Aorta (tissue), 5 donors: ENCODE data around the gene NAA25. TPM values are rescaled to one million over a fixed set of nuclear protein-coding genes. Genes with fewer than 3 reads are reported as not detected.
A peak's percentile ranks its signal among the peaks of the same experiment; 100 is the strongest.

ENCODE experiments used
- ATAC-seq: fragments of 200-7000 bp; cut with Tn5 transposase; one replicate; pipeline ENCODE4 v1.9.1; 2022; ENCODE audit warnings: moderate library complexity; ENCODE audit not compliant: low FRiP score
- DNase-seq, 2 donors: peaks; one replicate each; pipeline ENCODE4 v3.0.0-alpha.2; 2020
- H3K27ac ChIP-seq, 2 donors: one replicate each; pipeline ENCODE4 v1.5.1; 2013; ENCODE audit warnings: low read length in 2 of 2, mild to moderate bottlenecking in 2 of 2, moderate library complexity in 2 of 2, control low read depth in 1 of 2, inconsistent platforms in 1 of 2, low read depth in 1 of 2
- H3K27me3 ChIP-seq, 2 donors: one replicate each; pipeline ENCODE4 v1.6.1; 2013; ENCODE audit warnings: control low read depth in 1 of 2, low read length in 1 of 2, mild to moderate bottlenecking in 1 of 2, moderate library complexity in 1 of 2; ENCODE audit not compliant: insufficient read depth in 2 of 2, control insufficient read depth in 1 of 2
- H3K36me3 ChIP-seq, 2 donors: one replicate each; pipeline ENCODE4 v1.6.1; 2013; ENCODE audit warnings: control low read depth in 1 of 2, low read length in 1 of 2, mild to moderate bottlenecking in 1 of 2; ENCODE audit not compliant: insufficient read depth in 2 of 2, control insufficient read depth in 1 of 2
- H3K4me1 ChIP-seq, 2 donors: one replicate each; pipeline ENCODE4 v1.6.1; 2013; ENCODE audit warnings: low read length in 2 of 2, control low read depth in 1 of 2, mild to moderate bottlenecking in 1 of 2, moderate library complexity in 1 of 2; ENCODE audit not compliant: insufficient read depth in 2 of 2, control insufficient read depth in 1 of 2
- H3K4me3 ChIP-seq, 2 donors: one replicate each; pipeline ENCODE4 v1.5.1; 2013; ENCODE audit warnings: low read length in 2 of 2, control low read depth in 1 of 2, mild to moderate bottlenecking in 1 of 2
- H3K9me3 ChIP-seq: one replicate; pipeline ENCODE4 v1.6.1; 2013; ENCODE audit warnings: mild to moderate bottlenecking, low read length; ENCODE audit not compliant: control insufficient read depth
- WGBS, 2 donors: extraction: QIAGEN DNeasy Blood & Tissue Kit; methylation state at CpG; one replicate each; pipeline ENCODE4 v1.1.7; 2013; 5-methylcytosine and 5-hydroxymethylcytosine counted together
- intact Hi-C, 2 donors: fragments of 100-400 bp; cut with DNase I; formaldehyde crosslinking; loops; one replicate each; pipeline versions ENCODE4 v1.14.2 to v1.15.0; 2022
- polyA plus RNA-seq, 2 donors: library from polyadenylated mRNA; stranded (reverse); fragments of 200-250 nt; gene quantifications; one replicate each; pipeline ENCODE4 v1.2.3, GENCODE V29; 2013
- total RNA-seq, 2 donors: library from RNA; stranded (reverse); fragmentation: NEBNext Ultra II Directional; extraction: Animal tissue kit (Norgen Biotek cat#: 25700); gene quantifications; one replicate each; pipeline ENCODE4 v1.2.1, GENCODE V29; 2021
- donor health status: healthy with polysubstance abuse.
- donor health status: Bipolar disorder and iron deficiency.
- donor health status: DM: no; HTN: no; CAD: no.
- donor health status: DM: no; HTN: no; CAD: no.
- donor health status: DM: yes; HTN: yes; CAD: no.

NAA25 gene
- total and polyA plus RNA-seq, 4 donors: 2.1 to 27.5 (median 14.3) TPM

DNA sequence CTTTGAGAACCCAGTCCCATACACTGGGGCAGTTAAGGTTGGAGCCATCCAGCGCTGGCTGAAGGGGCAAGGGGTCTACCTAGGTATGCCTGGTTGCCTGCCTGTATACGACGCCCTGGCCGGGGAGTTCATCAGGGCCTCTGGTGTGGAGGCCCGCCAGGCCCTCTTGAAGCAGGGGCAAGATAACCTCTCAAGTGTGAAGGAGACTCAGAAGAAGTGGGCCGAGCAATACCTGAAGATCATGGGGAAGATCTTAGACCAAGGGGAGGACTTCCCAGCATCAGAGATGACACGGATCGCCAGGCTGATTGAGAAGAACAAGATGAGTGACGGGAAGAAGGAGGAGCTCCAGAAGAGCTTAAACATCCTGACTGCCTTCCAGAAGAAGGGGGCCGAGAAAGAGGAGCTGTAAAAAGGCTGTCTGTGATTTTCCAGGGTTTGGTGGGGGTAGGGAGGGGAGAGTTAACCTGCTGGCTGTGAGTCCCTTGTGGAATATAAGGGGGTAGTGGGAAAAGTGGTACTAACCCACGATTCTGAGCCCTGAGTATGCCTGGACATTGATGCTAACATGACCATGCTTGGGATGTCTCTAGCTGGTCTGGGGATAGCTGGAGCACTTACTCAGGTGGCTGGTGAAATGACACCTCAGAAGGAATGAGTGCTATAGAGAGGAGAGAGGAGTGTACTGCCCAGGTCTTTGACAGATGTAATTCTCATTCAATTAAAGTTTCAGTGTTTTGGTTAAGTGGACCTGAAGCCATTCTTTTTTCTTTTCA, 86.2 kb downstream of the NAA25 start:
- 82 to 87% methylated on average over 11 of the region's 11 CpGs for WGBS, 2 donors
- Histone ChIP-seq H3K27me3 (no peaks in the 10 kb centered on the region), H3K4me3 (no peak overlapping the region), H3K36me3 (peaks cover 0 to 5% of the 10 kb centered on the region in 2 donors), H3K4me1 (no peaks in the 10 kb centered on the region), H3K9me3 (no peaks in the 10 kb centered on the region), H3K27ac (no peak overlapping the region)
- no peak for DNase-seq
- no peak for ATAC-seq
- intact Hi-C loops: no loop called here

DNA sequence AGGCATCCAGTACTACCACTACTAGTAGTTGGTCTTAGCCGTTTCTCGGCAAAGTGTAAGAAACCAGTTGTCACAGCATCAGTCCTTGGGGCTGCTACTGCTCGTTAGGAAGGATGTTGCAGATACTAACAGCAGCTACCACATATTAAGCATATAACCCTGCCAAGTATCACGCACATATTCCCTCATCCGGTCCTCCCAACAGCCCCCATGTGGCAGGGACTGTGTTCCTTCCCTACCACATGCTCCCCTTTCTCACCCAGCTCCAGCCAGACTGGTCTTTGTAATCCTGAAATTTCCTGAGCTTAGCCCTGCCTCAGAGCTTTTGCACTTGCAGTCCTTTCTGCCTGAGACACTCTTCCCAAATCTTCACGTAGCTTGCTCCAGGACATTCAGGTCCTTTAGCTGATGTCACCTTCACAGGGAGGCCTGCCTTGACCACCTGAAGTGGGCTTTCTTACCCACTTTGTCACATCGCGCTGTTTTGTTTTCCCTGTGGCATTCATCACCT, 87.6 kb downstream of the NAA25 start:
- Histone ChIP-seq H3K9me3 (no peaks in the 10 kb centered on the region), H3K27ac (no peak overlapping the region), H3K36me3 (peaks cover 0 to 5% of the 10 kb centered on the region in 2 donors), H3K27me3 (no peaks in the 10 kb centered on the region), H3K4me3 (no peak overlapping the region), H3K4me1 (no peaks in the 10 kb centered on the region)
- no peak for DNase-seq
- 87 to 89% methylated on average over 8 of the region's 8 CpGs for WGBS, 2 donors
- intact Hi-C loops: no loop called here
- ATAC-seq: no peak

DNA sequence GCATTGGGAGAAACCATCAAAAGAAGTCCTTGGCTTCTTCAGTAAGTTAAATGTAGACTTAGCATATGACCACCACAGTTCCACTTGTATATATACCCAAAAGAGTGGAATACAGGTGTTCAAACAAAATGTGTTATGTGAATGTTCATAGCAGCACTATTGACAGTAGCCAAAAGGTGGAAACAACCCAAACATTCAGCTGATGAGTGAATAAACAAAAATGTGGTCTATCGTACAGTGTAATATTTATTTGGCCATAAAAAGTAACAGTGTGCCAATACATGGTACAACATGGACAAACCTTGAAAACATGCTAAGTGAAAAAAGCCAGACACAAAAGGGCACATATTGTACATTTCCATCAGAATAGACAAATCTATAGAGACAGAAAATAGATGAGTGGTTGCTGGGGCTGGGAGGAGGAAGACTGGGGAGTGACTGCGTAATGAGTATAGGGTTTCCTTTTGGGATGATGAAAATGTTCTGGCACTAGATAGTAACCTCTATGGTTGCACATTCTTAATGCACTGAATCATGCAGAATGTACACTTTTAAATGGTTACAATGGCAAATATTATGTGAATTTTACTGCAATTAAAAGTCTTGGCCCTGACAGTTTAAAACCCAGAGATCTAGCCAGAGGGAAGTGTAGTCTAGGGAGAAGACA, 89.9 kb downstream of the NAA25 start:
- intact Hi-C loops: loop anchor here in 1 of 2 donors (10.0 kb wide), 1 partner anchor 86 kb away; the partner anchor contains the start of gene NAA25
- no peaks in the 10 kb centered on the region for H3K9me3 ChIP-seq
- 74 to 79% methylated on average over 2 of the region's 2 CpGs for WGBS, 2 donors

DNA sequence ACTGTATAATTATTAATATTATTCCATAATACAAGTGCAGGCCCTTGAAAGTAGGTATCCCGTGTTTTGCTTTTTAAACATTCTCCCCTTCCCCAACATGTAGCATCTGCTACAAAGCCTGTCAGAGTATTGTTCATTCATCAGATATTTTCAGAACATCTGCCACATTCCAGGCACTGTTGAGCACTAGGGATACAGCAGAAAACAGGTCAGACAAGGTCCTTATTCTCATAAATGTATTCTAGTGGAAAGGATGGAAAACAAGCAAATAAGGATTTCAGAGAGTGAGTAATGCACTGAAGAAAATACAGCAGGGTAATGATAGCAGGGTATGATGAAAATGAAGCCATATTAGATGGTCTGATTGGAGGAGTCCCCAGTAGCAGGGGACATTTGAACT, 91.5 kb downstream of the NAA25 start:
- ATAC-seq: no peak
- no peak overlapping the region for H3K4me3 ChIP-seq
- 88 to 90% methylated on average over 1 of the region's 1 CpG for WGBS, 2 donors
- intact Hi-C loops: loop anchor here in 1 of 2 donors (10.0 kb wide), 1 partner anchor 88 kb away; the partner anchor contains the start of gene NAA25
- H3K4me1 ChIP-seq: no peaks in the 10 kb centered on the region
- H3K9me3 ChIP-seq: no peaks in the 10 kb centered on the region
- H3K27ac ChIP-seq: no peak overlapping the region
- no peak for DNase-seq
- H3K36me3 ChIP-seq: peaks cover 0 to 3% of the 10 kb centered on the region in 2 donors
- no peaks in the 10 kb centered on the region for H3K27me3 ChIP-seq

More for the DNA sequence above, 89.9 kb downstream of the NAA25 start:
- ATAC-seq (no peak), DNase-seq (no peak)
- Histone ChIP-seq H3K27ac (no peak overlapping the region), H3K36me3 (peaks cover 0 to 5% of the 10 kb centered on the region in 2 donors), H3K27me3 (no peaks in the 10 kb centered on the region), H3K4me1 (no peaks in the 10 kb centered on the region), H3K4me3 (no peak overlapping the region)

DNA sequence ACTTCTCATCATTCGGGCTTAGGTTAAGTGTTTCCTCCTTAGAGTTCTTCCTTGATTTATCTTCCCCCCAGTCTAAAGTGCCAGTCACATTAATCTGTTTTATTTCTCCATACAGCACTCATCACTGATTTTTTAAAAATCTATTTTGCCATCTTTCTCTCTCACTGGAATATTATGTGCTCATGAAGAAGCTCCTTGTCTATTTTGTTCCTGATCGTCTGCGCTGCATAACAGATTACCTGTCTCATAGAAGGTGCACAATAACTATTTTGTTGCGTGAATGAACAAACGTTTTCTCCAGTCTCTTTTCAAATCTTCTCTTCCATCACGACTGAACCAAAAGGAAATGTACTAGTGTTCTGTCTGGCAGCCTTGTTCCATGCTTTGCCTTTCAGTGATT, 92.6 kb downstream of the NAA25 start:
- Histone ChIP-seq H3K36me3 (peaks cover 0 to 3% of the 10 kb centered on the region in 2 donors), H3K4me1 (no peaks in the 10 kb centered on the region), H3K9me3 (no peaks in the 10 kb centered on the region), H3K27ac (no peak overlapping the region), H3K4me3 (no peak overlapping the region), H3K27me3 (no peaks in the 10 kb centered on the region)
- no peak for ATAC-seq
- no peak for DNase-seq
- intact Hi-C loops: loop anchor here in 1 of 2 donors (10.0 kb wide), 1 partner anchor 89 kb away; the partner anchor contains the start of gene NAA25
- 96 to 97% methylated on average over 6 of the region's 6 CpGs for WGBS, 2 donors

DNA sequence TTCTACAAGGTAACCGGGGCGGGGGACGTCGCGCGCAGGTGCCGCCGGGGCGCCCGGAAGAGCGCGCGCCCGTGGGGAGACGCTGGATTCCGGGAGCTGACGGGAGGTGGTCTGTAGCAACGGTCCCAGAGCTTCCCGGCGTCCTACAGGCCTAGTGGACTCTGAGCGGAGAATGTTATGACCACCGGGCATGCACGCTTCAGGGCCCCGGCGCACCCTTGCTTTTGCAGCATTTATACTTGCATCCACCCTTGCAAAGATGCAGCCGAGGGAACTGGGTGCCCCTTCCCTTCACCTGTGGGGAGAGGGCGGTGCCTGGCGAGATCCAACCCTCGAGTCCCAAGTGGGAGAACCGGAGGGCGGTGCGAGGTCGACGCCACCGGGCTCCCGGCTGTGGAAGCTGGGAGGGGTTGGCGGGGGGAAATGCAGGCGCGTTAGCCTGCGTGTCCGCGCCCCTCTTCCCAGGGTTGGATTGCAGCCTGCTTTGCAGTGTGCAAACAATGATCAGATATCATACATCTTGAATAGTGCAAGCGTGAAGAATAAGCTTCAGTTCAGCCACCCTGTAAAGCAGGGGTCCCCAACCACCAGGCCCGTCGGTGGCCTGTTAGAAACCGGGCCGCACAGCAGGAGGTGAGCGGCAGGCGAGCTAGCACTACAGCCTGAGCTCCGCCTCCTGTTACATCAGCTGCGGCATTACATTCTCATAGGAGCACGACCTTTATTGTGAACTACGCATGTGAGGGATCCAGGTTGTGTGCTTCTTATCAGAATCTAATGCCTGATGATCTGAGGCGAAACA, 94.8 kb downstream of the NAA25 start:
- H3K4me3 ChIP-seq: peak overlapping the region; percentile 57 to 88
- no peaks in the 10 kb centered on the region for H3K4me1 ChIP-seq
- ATAC-seq (peak; percentile 34), DNase-seq (peak; percentile 70 to 80)
- peak overlapping the region in 1 of 2 donors; percentile 42 for H3K27ac ChIP-seq
- no peaks in the 10 kb centered on the region for H3K9me3 ChIP-seq
- intact Hi-C loops: loop anchor here (2.0 to 10.0 kb wide), 2 partner anchors 69 to 91 kb away; partner anchors contain the start of gene NAA25 (in 1 of the 2)
- no peaks in the 10 kb centered on the region for H3K27me3 ChIP-seq
- WGBS, 2 donors: 2% methylated on average over 54 of the region's 54 CpGs
- H3K36me3 ChIP-seq: no peaks in the 10 kb centered on the region

DNA sequence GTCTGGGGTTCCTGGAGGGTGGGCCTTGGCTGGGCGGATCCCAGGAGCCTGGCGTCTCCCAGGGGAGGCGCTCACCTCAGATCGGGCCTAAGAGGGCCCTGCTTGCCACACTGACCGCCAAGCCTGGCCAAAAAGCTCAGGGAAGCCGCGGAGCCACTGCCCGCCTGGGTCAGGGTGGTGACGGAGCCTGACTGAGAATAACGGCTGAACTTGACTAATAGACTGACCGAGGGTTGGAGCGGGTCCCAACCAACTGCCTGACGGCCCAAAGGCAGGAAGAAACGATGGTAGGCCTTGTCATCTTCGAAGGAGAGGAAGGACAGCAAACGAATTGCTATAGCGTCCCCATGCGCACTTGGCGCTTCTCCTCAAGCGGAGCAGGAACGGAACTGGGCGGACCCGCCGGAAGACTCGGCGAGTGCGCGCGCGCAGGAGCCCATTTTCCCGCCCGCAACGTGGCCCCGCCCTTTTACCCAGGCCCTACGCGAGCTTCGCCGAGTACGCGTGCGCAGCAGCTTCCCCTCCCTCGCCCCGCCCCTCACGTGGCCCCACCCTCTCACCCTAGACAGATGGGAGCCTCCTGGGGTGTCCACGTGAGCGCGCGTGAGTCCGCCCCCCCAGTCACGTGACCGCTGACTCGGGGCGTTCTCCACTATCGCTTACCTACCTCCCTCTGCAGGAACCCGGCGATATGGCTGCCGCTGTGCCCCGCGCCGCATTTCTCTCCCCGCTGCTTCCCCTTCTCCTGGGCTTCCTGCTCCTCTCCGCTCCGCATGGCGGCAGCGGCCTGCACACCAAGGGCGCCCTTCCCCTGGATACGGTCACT, 95.6 kb downstream of the NAA25 start, which contains the start of the genes ERP29 and TMEM116:
Gene ERP29, plus strand, starts transcription at position 652 of the 826 bp plus-strand sequence. Its CDS starts 40 bp downstream, at position 692.
Gene TMEM116, minus strand, starts transcription at position 391 of the 826 bp plus-strand sequence. CDS start 7,895 bp downstream, outside the sequence.
- peak within 1 kb of the TSS; percentile 31 to 82 for H3K27ac ChIP-seq
- no peaks in the 10 kb centered on the region for H3K4me1 ChIP-seq
- no peaks in the 10 kb centered on the region for H3K9me3 ChIP-seq
- H3K4me3 ChIP-seq: peak within 1 kb of the TSS; percentile 57 to 88
- intact Hi-C loops: loop anchor here (2.0 to 10.0 kb wide), 2 partner anchors 68 to 92 kb away; partner anchors contain the start of gene NAA25 (in 1 of the 2)
- no peaks in the 10 kb centered on the region for H3K27me3 ChIP-seq
- no peaks in the 10 kb centered on the region for H3K36me3 ChIP-seq
- DNase-seq: peak; percentile 99 to 100
- ATAC-seq: peak; percentile 98
- 0 to 1% methylated on average over 59 to 67 of the region's 67 CpGs for WGBS, 2 donors
